Trophoblast cell (in vitro differentiated cells and primary cell): ENCODE measurements around the gene ST6GALNAC1.
"Not testable (repeated sequence)": the region's sequence is repeated elsewhere in the genome, so short reads cannot be mapped to it uniquely, and the experiment has no call there.

Experiments
- DNase-seq, 2 donors: peaks; one replicate each; pipeline ENCODE4 v3.0.0-alpha.2; 2016
- H2AFZ ChIP-seq: 2 replicates; pipeline ENCODE4 v1.6.1; 2013; ENCODE audit warnings: low read length, moderate library complexity, mild to moderate bottlenecking; ENCODE audit not compliant: insufficient read depth, poor library complexity
- H2AK5ac ChIP-seq: 2 replicates; pipeline ENCODE4 v1.6.1; 2013; ENCODE audit warnings: mild to moderate bottlenecking, low read length
- H2BK120ac ChIP-seq: 2 replicates; pipeline ENCODE4 v1.6.1; 2013; ENCODE audit warnings: low read length, mild to moderate bottlenecking, moderate library complexity; ENCODE audit not compliant: insufficient read depth, poor library complexity
- H2BK12ac ChIP-seq: 2 replicates; pipeline ENCODE4 v1.6.1; 2013; ENCODE audit warnings: mild to moderate bottlenecking, low read length, moderate library complexity
- H2BK5ac ChIP-seq: 2 replicates; pipeline ENCODE4 v1.6.1; 2013; ENCODE audit warnings: low read length, low read depth, moderate library complexity, mild to moderate bottlenecking; ENCODE audit not compliant: poor library complexity
- H3K14ac ChIP-seq: 2 replicates; pipeline ENCODE4 v1.6.1; 2013; ENCODE audit warnings: mild to moderate bottlenecking, low read length
- H3K18ac ChIP-seq: 2 replicates; pipeline ENCODE4 v1.6.1; 2013; ENCODE audit warnings: mild to moderate bottlenecking, low read length
- H3K23ac ChIP-seq: 2 replicates; pipeline ENCODE4 v1.6.1; 2013; ENCODE audit warnings: low read length
- H3K27ac ChIP-seq: 2 replicates; pipeline ENCODE4 v1.5.1; 2013; ENCODE audit warnings: low read depth, mild to moderate bottlenecking, inconsistent platforms, low read length, moderate library complexity
- H3K27me3 ChIP-seq: 2 replicates; pipeline ENCODE4 v1.6.1; 2013; ENCODE audit warnings: inconsistent platforms, mild to moderate bottlenecking, low read length, moderate library complexity; ENCODE audit not compliant: insufficient read depth
- H3K36me3 ChIP-seq, 2 experiments: 1 replicate in 1 of 2; 2 replicates in 1 of 2; pipeline ENCODE4 v1.6.1; 2013; ENCODE audit warnings: low read length in 2 of 2, mild to moderate bottlenecking in 2 of 2, moderate library complexity in 1 of 2; ENCODE audit not compliant: insufficient read depth in 2 of 2, control insufficient read depth in 1 of 2
- H3K4ac ChIP-seq: 2 replicates; pipeline ENCODE4 v1.6.1; 2013; ENCODE audit warnings: low read depth, mild to moderate bottlenecking, low read length, moderate library complexity
- H3K4me1 ChIP-seq, 2 experiments: 1 replicate in 1 of 2; 2 replicates in 1 of 2; pipeline ENCODE4 v1.6.1; 2013; ENCODE audit warnings: low read length in 2 of 2, mild to moderate bottlenecking in 2 of 2, moderate library complexity in 1 of 2; ENCODE audit not compliant: insufficient read depth in 2 of 2, control insufficient read depth in 1 of 2
- H3K4me2 ChIP-seq: 2 replicates; pipeline ENCODE4 v1.6.1; 2013; ENCODE audit warnings: inconsistent platforms, mild to moderate bottlenecking, low read length, moderate library complexity
- H3K4me3 ChIP-seq: 2 replicates; pipeline ENCODE4 v1.5.1; 2013; ENCODE audit warnings: mild to moderate bottlenecking, low read depth, low read length, inconsistent platforms
- H3K79me1 ChIP-seq: one replicate; pipeline ENCODE4 v1.6.1; 2013; ENCODE audit warnings: low read length
- H3K79me2 ChIP-seq: 2 replicates; pipeline ENCODE4 v1.6.1; 2013; ENCODE audit warnings: low read length, mild to moderate bottlenecking; ENCODE audit not compliant: control insufficient read depth, insufficient read depth, poor library complexity
- H3K9ac ChIP-seq: 2 replicates; pipeline ENCODE4 v1.6.1; 2013; ENCODE audit warnings: mild to moderate bottlenecking, low read length
- H3K9me3 ChIP-seq: 2 replicates; pipeline ENCODE4 v1.6.1; 2013; ENCODE audit warnings: low read depth, mild to moderate bottlenecking, control low read depth, inconsistent platforms, low read length; ENCODE audit not compliant: insufficient read depth
- H4K12ac ChIP-seq: 2 replicates; pipeline ENCODE4 v1.6.1; 2013; ENCODE audit warnings: low read depth, mild to moderate bottlenecking, low read length, moderate library complexity
- H4K8ac ChIP-seq: 2 replicates; pipeline ENCODE4 v1.6.1; 2013; ENCODE audit warnings: low read depth, mild to moderate bottlenecking, low read length, moderate library complexity
- H4K91ac ChIP-seq: one replicate; pipeline ENCODE4 v1.6.1; 2013; ENCODE audit warnings: low read depth, mild to moderate bottlenecking, low read length, moderate library complexity
- WGBS: extraction: QIAGEN DNeasy Blood & Tissue Kit; methylation state at CpG from one replicate; pipeline ENCODE4 v1.1.7; 2013; ENCODE audit warnings: missing lambda C conversion rate; ENCODE audit not compliant: insufficient read length, insufficient coverage; ENCODE audit errors: extremely low coverage; 5-methylcytosine and 5-hydroxymethylcytosine counted together

ST6GALNAC1 gene

DNA sequence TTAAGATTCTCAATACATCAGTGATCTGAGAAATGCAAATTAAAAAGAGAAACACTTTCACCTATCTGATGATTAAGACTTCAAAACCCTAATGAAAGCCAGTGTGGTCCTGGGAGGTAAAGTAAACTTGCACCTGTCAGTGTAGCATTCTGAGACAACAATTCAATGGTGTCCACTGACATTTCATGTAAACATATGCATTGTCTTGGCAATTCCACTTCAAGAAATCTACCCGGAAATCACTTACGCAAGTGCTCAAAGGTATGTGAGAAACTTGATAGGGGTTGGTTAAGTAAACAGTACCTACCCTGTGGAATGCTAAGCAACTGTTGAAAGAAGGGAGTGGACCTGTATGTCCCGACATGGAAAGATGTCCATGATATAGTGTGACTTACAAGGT lies 2.1 kb downstream of the ST6GALNAC1 start:
- no peak overlapping the region for H2BK120ac ChIP-seq
- peaks cover 3 to 5% of the 10 kb centered on the region in 2 experiments for H3K4me1 ChIP-seq
- H2AK5ac ChIP-seq: no peak overlapping the region
- H3K79me1 ChIP-seq: no peaks in the 10 kb centered on the region
- H3K18ac ChIP-seq: no peak overlapping the region
- peaks cover 1% of the 10 kb centered on the region for H3K9me3 ChIP-seq
- no peak overlapping the region for H2AFZ ChIP-seq
- H3K23ac ChIP-seq: no peak overlapping the region
- no peak overlapping the region for H2BK12ac ChIP-seq
- H4K12ac ChIP-seq: no peak overlapping the region
- H4K91ac ChIP-seq: no peak overlapping the region
- H2BK5ac ChIP-seq: no peak overlapping the region
- no peak overlapping the region for H4K8ac ChIP-seq
- H3K79me2 ChIP-seq: no peaks in the 10 kb centered on the region
- no CpG with 5 or more reads among the region's 3 CpGs for WGBS
- no peak overlapping the region for H3K4ac ChIP-seq
- H3K36me3 ChIP-seq: no peaks in the 10 kb centered on the region
- DNase-seq: peak; percentile 88 to 99
- no peak overlapping the region for H3K4me2 ChIP-seq
- no peak overlapping the region for H3K9ac ChIP-seq
- H3K14ac ChIP-seq: no peak overlapping the region
- no peaks in the 10 kb centered on the region for H3K27me3 ChIP-seq
- no peak overlapping the region for H3K27ac ChIP-seq
- no peak overlapping the region for H3K4me3 ChIP-seq

DNA sequence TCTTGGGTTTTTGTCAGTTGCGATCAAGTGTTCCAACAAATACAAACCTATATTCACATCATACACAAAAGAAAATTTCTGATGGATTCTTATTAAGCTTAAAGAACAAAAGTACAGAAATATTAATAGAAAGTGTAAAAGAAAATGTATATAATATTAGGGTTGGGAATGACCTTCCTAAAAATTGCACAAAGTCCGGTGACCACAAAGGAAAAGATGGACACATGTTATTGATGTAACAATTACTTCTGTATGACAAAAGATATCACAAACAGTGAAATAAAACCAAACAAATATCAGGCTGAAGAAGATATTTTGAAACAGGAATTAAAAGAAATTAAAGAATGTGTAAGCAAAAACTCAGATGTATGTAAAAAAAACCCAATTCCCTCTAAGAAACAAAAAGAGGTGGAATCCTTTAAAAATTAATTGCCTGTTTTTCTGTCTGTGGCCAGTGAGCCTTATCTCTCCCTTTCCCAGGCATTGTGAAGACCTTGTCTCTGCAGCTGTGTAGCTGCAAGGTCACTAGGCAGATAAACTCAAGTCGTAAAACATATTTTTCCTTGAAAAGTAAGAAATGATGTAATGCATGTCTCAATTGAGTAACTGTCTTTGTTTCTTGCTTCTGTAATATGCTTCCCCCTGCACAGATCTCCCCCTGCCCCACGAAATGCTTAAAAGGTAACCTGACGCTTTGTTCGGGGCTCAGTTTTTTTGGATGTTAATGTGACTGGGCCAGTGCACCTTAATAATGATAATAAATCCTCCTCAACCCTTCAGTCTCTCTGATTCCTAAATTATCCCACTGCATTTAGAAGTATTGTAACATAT lies 2.8 kb downstream of the ST6GALNAC1 start:
- Histone ChIP-seq H2BK120ac (no peak overlapping the region), H3K27me3 (no peaks in the 10 kb centered on the region), H2BK5ac (no peak overlapping the region), H4K12ac (no peak overlapping the region), H3K27ac (no peak overlapping the region), H3K4me2 (no peak overlapping the region), H3K4ac (no peak overlapping the region), H3K18ac (no peak overlapping the region), H3K9me3 (peaks cover 1% of the 10 kb centered on the region), H3K9ac (no peak overlapping the region), H3K79me2 (no peaks in the 10 kb centered on the region), H3K79me1 (no peaks in the 10 kb centered on the region), H2BK12ac (no peak overlapping the region), H4K91ac (no peak overlapping the region), H3K23ac (no peak overlapping the region), H3K4me3 (no peak overlapping the region), H3K14ac (no peak overlapping the region), H3K4me1 (peaks cover 3 to 5% of the 10 kb centered on the region in 2 experiments), H2AFZ (no peak overlapping the region), H3K36me3 (no peaks in the 10 kb centered on the region), H4K8ac (no peak overlapping the region), H2AK5ac (no peak overlapping the region)
- no CpG with 5 or more reads among the region's 6 CpGs for WGBS
- DNase-seq: peak in 1 of 2 donors; percentile 49

GRCh38 chr17:76638263-76638662 lies 5.3 kb downstream of the ST6GALNAC1 start:
- H2BK12ac ChIP-seq: no peak overlapping the region
- no peak overlapping the region for H2AK5ac ChIP-seq
- H4K12ac ChIP-seq: no peak overlapping the region
- H2AFZ ChIP-seq: no peak overlapping the region
- no peak overlapping the region for H2BK5ac ChIP-seq
- WGBS: no CpG with 5 or more reads among the region's 10 CpGs
- H3K79me1 ChIP-seq: no peaks in the 10 kb centered on the region
- H4K91ac ChIP-seq: no peak overlapping the region
- H3K23ac ChIP-seq: no peak overlapping the region
- H3K4me2 ChIP-seq: no peak overlapping the region
- no peak overlapping the region for H3K4me3 ChIP-seq
- H3K27me3 ChIP-seq: no peaks in the 10 kb centered on the region
- H3K4ac ChIP-seq: no peak overlapping the region
- no peak overlapping the region for H3K18ac ChIP-seq
- no peak overlapping the region for H2BK120ac ChIP-seq
- H3K9ac ChIP-seq: no peak overlapping the region
- H3K36me3 ChIP-seq: no peaks in the 10 kb centered on the region
- peaks cover 4 to 5% of the 10 kb centered on the region in 2 experiments for H3K4me1 ChIP-seq
- DNase-seq: no peak
- H3K9me3 ChIP-seq: no peaks in the 10 kb centered on the region
- H3K79me2 ChIP-seq: no peaks in the 10 kb centered on the region
- no peak overlapping the region for H3K14ac ChIP-seq
- no peak overlapping the region for H3K27ac ChIP-seq
- H4K8ac ChIP-seq: no peak overlapping the region

DNA sequence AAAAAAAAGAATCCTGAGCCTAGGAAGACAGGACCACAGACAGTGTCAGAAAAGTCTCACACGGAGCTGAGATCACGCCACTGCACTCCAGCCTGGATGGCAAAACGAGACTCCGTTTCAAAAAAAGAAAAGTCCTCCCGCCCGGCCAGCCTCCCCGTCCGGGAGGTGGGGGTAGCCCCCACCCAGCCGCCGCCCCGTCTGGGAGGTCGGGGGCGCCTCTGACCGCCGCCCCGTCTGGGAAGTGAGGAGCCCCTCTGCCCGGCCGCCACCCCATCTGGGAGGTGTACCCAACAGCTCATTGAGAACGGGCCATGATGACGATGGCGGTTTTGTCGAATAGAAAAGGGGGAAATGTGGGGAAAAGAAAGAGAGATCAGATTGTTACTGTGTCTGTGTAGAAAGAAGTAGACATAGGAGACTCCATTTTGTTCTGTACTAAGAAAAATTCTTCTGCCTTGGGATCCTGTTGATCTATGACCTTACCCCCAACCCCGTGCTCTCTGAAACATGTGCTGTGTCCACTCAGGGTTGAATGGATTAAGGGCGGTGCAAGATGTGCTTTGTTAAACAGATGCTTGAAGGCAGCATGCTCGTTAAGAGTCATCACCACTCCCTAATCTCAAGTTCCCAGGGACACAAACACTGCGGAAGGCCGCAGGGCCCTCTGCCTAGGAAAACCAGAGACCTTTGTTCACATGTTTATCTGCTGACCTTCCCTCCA lies 6.9 kb downstream of the ST6GALNAC1 start:
- H3K9ac ChIP-seq, H2BK12ac ChIP-seq, DNase-seq, H3K9me3 ChIP-seq, H4K91ac ChIP-seq, H3K23ac ChIP-seq, H3K4ac ChIP-seq, H3K36me3 ChIP-seq, H3K27ac ChIP-seq, H4K8ac ChIP-seq, H3K18ac ChIP-seq, H3K4me3 ChIP-seq, H3K79me2 ChIP-seq, H3K4me2 ChIP-seq, H3K14ac ChIP-seq, H2AK5ac ChIP-seq, H2AFZ ChIP-seq, H3K4me1 ChIP-seq, H4K12ac ChIP-seq, H3K27me3 ChIP-seq, H2BK120ac ChIP-seq, H2BK5ac ChIP-seq, H3K79me1 ChIP-seq: not testable (repeated sequence)
- WGBS: no CpG with 5 or more reads among the region's 27 CpGs
